ENCODE results near the gene RCN1. TPM values are rescaled to one million over a fixed set of nuclear protein-coding genes. Genes with fewer than 3 reads are reported as not detected.

RCN1 gene
- total RNA-seq, 4 donors from 2014 or later, result 15.0 to 34.9 (median 20.0) TPM

DNA sequence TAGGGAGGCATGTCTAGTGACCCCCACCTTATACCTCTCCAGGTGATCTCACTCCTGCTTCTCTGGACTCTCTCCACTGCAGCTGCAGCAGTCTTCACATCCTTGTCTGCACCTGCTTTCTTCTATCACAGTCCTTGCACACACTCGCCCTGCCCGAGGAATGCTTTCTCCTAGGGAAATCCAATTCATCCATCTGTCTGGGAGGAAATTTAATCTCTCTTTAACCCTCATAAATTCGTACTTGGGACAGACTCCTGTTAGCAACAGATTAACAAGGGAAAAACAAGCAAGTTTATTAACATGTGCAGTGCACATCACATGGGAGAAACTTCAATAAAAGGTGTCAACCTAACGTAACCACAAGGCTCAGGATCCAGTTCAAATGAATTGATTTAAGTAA lies 11.3 kb upstream of the RCN1 start:
- no peaks in the 10 kb centered on the region for H3K36me3 ChIP-seq
- H3K27ac ChIP-seq, result no peak overlapping the region
- 72 to 76% methylated on average over 4 of the region's 4 CpGs for WGBS, 2 donors
- no peaks in the 10 kb centered on the region for H3K9me3 ChIP-seq
- peaks cover 0 to 4% (median 0%) of the 10 kb centered on the region in 4 donors for H3K27me3 ChIP-seq
- no peaks in the 10 kb centered on the region for H3K4me1 ChIP-seq
- intact Hi-C loops (cut with DNase I), result no loop called here
- DNase-seq, result no peak
- H3K4me3 ChIP-seq, result no peak overlapping the region
- TF ChIP-seq CTCF (IDR thresholded peaks at IDR 0.05), result no peak
- no peak for TF ChIP-seq POLR2A (IDR thresholded peaks at IDR 0.05)

DNA sequence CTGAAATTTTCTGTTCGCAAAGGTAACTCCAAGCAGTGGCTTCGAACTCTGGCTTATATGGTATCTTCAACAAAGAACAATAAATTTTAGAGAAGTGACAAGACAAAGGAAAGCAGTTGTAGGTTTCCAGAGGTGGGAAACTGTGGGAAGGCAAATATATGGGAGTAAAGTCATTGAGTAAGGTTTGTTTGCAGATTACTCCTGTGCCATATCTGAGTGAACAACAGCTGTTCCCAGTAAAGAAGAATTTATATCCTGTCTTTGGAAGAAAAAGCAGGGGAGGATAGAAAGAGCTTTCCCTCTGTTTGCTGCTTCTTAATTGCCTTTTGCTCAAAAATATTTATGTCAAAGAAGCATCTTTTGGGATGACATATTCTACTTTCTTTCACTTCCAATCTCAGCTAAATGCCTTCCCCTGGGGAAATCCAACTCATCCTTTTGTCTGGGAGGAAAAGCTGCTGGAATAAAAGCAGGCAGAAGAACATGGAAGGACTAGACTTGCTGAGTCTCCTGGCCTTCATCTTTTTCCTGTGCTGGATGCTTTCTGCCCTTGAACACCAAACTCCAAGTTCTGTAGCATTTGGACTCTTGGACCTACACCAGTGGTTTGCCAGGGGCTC lies 10.4 kb upstream of the RCN1 start:
- WGBS, 2 donors, result 86% methylated on average over 2 of the region's 2 CpGs
- no peaks in the 10 kb centered on the region for H3K9me3 ChIP-seq
- no peaks in the 10 kb centered on the region for H3K36me3 ChIP-seq
- TF ChIP-seq POLR2A (IDR thresholded peaks at IDR 0.05) (no peak), CTCF (IDR thresholded peaks at IDR 0.05) (no peak)
- no peak overlapping the region for H3K27ac ChIP-seq
- H3K27me3 ChIP-seq, result peaks cover 0 to 4% (median 0%) of the 10 kb centered on the region in 4 donors
- no peaks in the 10 kb centered on the region for H3K4me1 ChIP-seq
- H3K4me3 ChIP-seq, result no peak overlapping the region
- intact Hi-C loops (cut with DNase I), result no loop called here
- DNase-seq, result no peak

GRCh38 chr11:32081129-32081641 lies 9.7 kb upstream of the RCN1 start:
- Histone ChIP-seq H3K27ac (no peak overlapping the region), H3K4me1 (no peaks in the 10 kb centered on the region), H3K4me3 (no peak overlapping the region), H3K36me3 (no peaks in the 10 kb centered on the region), H3K9me3 (no peaks in the 10 kb centered on the region), H3K27me3 (no peaks in the 10 kb centered on the region)
- 65 to 71% methylated on average over 3 of the region's 3 CpGs for WGBS, 2 donors
- TF ChIP-seq CTCF (IDR thresholded peaks at IDR 0.05), result no peak
- TF ChIP-seq POLR2A (IDR thresholded peaks at IDR 0.05), result no peak
- no peak for DNase-seq
- intact Hi-C loops (cut with DNase I), result no loop called here

GRCh38 chr11:32081901-32082300 lies 9.0 kb upstream of the RCN1 start:
- TF ChIP-seq CTCF (IDR thresholded peaks at IDR 0.05) (no peak), POLR2A (IDR thresholded peaks at IDR 0.05) (no peak)
- no peak overlapping the region for H3K4me3 ChIP-seq
- no peaks in the 10 kb centered on the region for H3K27me3 ChIP-seq
- no peaks in the 10 kb centered on the region for H3K9me3 ChIP-seq
- no peak for DNase-seq
- H3K4me1 ChIP-seq, result no peaks in the 10 kb centered on the region
- intact Hi-C loops (cut with DNase I), result no loop called here
- 88 to 93% methylated on average over 1 of the region's 1 CpG for WGBS, 2 donors
- no peak overlapping the region for H3K27ac ChIP-seq
- H3K36me3 ChIP-seq, result no peaks in the 10 kb centered on the region

DNA sequence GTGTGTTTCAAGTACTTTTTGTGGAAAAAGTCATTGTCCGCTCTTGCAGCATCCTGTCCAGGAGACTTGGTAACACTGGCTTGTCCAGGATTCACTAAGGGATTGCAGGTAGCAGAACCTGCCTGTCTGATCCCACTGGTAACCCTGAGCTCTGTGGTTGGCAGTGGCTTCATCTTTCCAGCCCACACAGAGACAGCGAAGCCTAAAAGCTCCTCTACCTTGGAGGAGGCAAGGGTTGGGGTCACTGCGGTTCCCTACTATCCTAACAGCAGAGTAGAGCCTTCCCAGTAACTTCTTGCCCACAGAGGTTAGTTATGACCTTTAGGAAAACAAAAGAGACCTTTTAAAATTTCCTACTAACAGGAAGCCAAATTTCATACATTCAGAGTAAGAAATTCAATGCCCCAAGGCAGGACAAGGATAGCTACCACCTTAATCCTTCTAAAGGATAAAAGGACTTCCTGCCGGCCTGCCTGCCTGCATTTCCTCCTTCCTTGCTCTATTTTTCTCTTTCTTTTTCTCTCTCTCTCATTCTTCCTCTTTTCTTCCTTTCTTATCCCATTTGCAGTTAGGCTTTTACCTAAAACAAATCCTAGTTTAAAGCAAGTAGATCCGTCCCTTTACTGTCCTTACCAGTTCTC lies 8.4 kb upstream of the RCN1 start:
- DNase-seq, result no peak
- Histone ChIP-seq H3K36me3 (no peaks in the 10 kb centered on the region), H3K4me3 (no peak overlapping the region), H3K27ac (no peak overlapping the region), H3K4me1 (no peaks in the 10 kb centered on the region), H3K9me3 (no peaks in the 10 kb centered on the region), H3K27me3 (no peaks in the 10 kb centered on the region)
- no peak for TF ChIP-seq POLR2A (IDR thresholded peaks at IDR 0.05)
- no peak for TF ChIP-seq CTCF (IDR thresholded peaks at IDR 0.05)
- 50 to 66% methylated on average over 3 to 5 of the region's 5 CpGs for WGBS, 2 donors
- intact Hi-C loops (cut with DNase I), result no loop called here

Data from esophagus squamous epithelium (tissue), 5 donors.